Liver (tissue), 9 donors: ENCODE data around the gene KDM2B. TPM values are rescaled to one million over a fixed set of nuclear protein-coding genes. Genes with fewer than 3 reads are reported as not detected.

ENCODE experiments used
- DNase-seq: peaks from one replicate; pipeline ENCODE4 v3.0.0-alpha.2; 2017; ENCODE audit warnings: low spot score
- H3K27ac ChIP-seq, 2 donors: one replicate each; pipeline ENCODE4 v1.7.0; 2013; ENCODE audit warnings: inconsistent platforms in 2 of 2, low read length in 2 of 2, control low read depth in 1 of 2, low read depth in 1 of 2, mild to moderate bottlenecking in 1 of 2
- H3K27me3 ChIP-seq, 4 donors: one replicate each; pipeline versions ENCODE4 v1.6.1 to v1.7.0; 2013; ENCODE audit warnings: low read length in 3 of 4, inconsistent platforms in 1 of 4, mild to moderate bottlenecking in 1 of 4, moderate library complexity in 1 of 4; ENCODE audit not compliant: control insufficient read depth in 4 of 4, insufficient read depth in 4 of 4
- H3K36me3 ChIP-seq, 4 donors: one replicate each; pipeline versions ENCODE4 v1.6.1 to v1.7.0; 2013; ENCODE audit warnings: low read length in 3 of 4, mild to moderate bottlenecking in 3 of 4, low read depth in 1 of 4, moderate library complexity in 1 of 4; ENCODE audit not compliant: control insufficient read depth in 4 of 4, insufficient read depth in 3 of 4
- H3K4me1 ChIP-seq, 4 donors: one replicate each; pipeline versions ENCODE4 v1.6.1 to v1.7.0; 2013; ENCODE audit warnings: low read length in 3 of 4, mild to moderate bottlenecking in 3 of 4, moderate library complexity in 1 of 4; ENCODE audit not compliant: control insufficient read depth in 4 of 4, insufficient read depth in 4 of 4
- H3K4me3 ChIP-seq, 3 donors: one replicate each; pipeline versions ENCODE4 v1.6.1 to v1.7.0; 2013; ENCODE audit warnings: low read length in 3 of 3, control low read depth in 1 of 3, low read depth in 1 of 3, mild to moderate bottlenecking in 1 of 3
- H3K9ac ChIP-seq, 2 donors: one replicate each; pipeline ENCODE4 v1.7.0; 2013; ENCODE audit warnings: low read length in 2 of 2, mild to moderate bottlenecking in 2 of 2, moderate library complexity in 2 of 2, control low read depth in 1 of 2, low read depth in 1 of 2
- H3K9me3 ChIP-seq, 4 donors: one replicate each; pipeline versions ENCODE4 v1.6.1 to v1.7.0; 2013; ENCODE audit warnings: low read length in 3 of 4; ENCODE audit not compliant: control insufficient read depth in 4 of 4
- EGR1 ChIP-seq, 2 donors: IDR thresholded peaks; 2 replicates each; pipeline ENCODE4 v1.6.1; 2016 to 2018; ENCODE audit warnings: antibody characterized with exemption in 2 of 2, low read depth in 2 of 2
- FOXA1 ChIP-seq: IDR thresholded peaks from 2 replicates; pipeline ENCODE4 v1.6.1; 2016; ENCODE audit warnings: antibody characterized with exemption
- FOXA2 ChIP-seq: IDR thresholded peaks from 2 replicates; pipeline ENCODE4 v1.6.1; 2016; ENCODE audit warnings: antibody characterized with exemption
- HNF4A ChIP-seq, 2 donors: conservative IDR thresholded peaks; 2 replicates each; pipeline ENCODE4 v1.6.1; 2016; ENCODE audit warnings: antibody characterized with exemption in 2 of 2, mild to moderate bottlenecking in 2 of 2
- HNF4G ChIP-seq: IDR thresholded peaks from 2 replicates; pipeline ENCODE4 v1.6.1; 2016; ENCODE audit warnings: antibody characterized with exemption
- JUND ChIP-seq, 2 donors: IDR thresholded peaks; 2 replicates each; pipeline ENCODE4 v1.6.1; 2016; ENCODE audit warnings: antibody characterized with exemption in 2 of 2
- MAX ChIP-seq: IDR thresholded peaks from 2 replicates; pipeline ENCODE4 v1.6.1; 2016; ENCODE audit warnings: antibody characterized with exemption
- NR2F2 ChIP-seq: IDR thresholded peaks from 2 replicates; pipeline ENCODE4 v1.6.1; 2016; ENCODE audit warnings: antibody characterized with exemption
- RAD21 ChIP-seq, 2 donors: IDR thresholded peaks; 2 replicates each; pipeline ENCODE4 v1.6.1; 2016; ENCODE audit warnings: antibody characterized with exemption in 2 of 2, mild to moderate bottlenecking in 2 of 2
- RXRA ChIP-seq, 2 donors: IDR thresholded peaks; 2 replicates each; pipeline ENCODE4 v1.6.1; 2017 to 2018; ENCODE audit warnings: antibody characterized with exemption in 2 of 2, mild to moderate bottlenecking in 1 of 2
- SP1 ChIP-seq: IDR thresholded peaks from 2 replicates; pipeline ENCODE4 v1.6.1; 2018; ENCODE audit warnings: antibody characterized with exemption, mild to moderate bottlenecking
- TAF1 ChIP-seq: conservative IDR thresholded peaks from 2 replicates; pipeline ENCODE4 v1.6.1; 2016; ENCODE audit warnings: antibody characterized with exemption, mild to moderate bottlenecking
- YY1 ChIP-seq: IDR thresholded peaks from 2 replicates; pipeline ENCODE4 v1.6.1; 2016; ENCODE audit warnings: antibody characterized with exemption, mild to moderate bottlenecking
- ZBTB33 ChIP-seq: IDR thresholded peaks from 2 replicates; pipeline ENCODE4 v1.6.1; 2016; ENCODE audit warnings: antibody characterized with exemption
- WGBS: extraction: QIAGEN DNeasy Blood & Tissue Kit; methylation state at CpG from one replicate; pipeline ENCODE4 v1.1.7; 2013; 5-methylcytosine and 5-hydroxymethylcytosine counted together
- polyA plus RNA-seq, 2 donors: library from polyadenylated mRNA; stranded (reverse) in 1 of 2; unstranded in 1 of 2; fragments of 200-250 nt in 1 of 2; fragments of >200 nt in 1 of 2; fragmentation: Nextera tagmentation in 1 of 2; extraction: Ambion mirVana in 1 of 2; gene quantifications; one replicate each; pipeline versions ENCODE4 v1.2.1 to v1.2.3, GENCODE V29; 2013 to 2015
- total RNA-seq, 2 donors: library from RNA; depleted of rRNA; stranded (reverse); fragments of >200 nt; gene quantifications; one replicate each; pipeline ENCODE4 v1.2.3, GENCODE V29; 2014
- TF ChIP-seq, protein P1 (sequence below): IDR thresholded peaks from 2 replicates; pipeline ENCODE4 v1.6.1; 2016; ENCODE audit warnings: antibody characterized with exemption, mild to moderate bottlenecking
- TF ChIP-seq, protein P2 (sequence below): fragments of 150-350 bp; IDR thresholded peaks from 2 replicates; pipeline ENCODE4 v1.5.1; 2017; ENCODE audit warnings: improper control_type of control experiment, low read depth, low read length; ENCODE audit not compliant: missing input control
- donor health status: healthy.
- donor health status: healthy.
- donor health status: healthy.
- donor health status: healthy.
- donor health status: healthy.

KDM2B gene
- total and polyA plus RNA-seq, 4 donors = 7.0 to 34.2 (median 10.6) TPM

DNA sequence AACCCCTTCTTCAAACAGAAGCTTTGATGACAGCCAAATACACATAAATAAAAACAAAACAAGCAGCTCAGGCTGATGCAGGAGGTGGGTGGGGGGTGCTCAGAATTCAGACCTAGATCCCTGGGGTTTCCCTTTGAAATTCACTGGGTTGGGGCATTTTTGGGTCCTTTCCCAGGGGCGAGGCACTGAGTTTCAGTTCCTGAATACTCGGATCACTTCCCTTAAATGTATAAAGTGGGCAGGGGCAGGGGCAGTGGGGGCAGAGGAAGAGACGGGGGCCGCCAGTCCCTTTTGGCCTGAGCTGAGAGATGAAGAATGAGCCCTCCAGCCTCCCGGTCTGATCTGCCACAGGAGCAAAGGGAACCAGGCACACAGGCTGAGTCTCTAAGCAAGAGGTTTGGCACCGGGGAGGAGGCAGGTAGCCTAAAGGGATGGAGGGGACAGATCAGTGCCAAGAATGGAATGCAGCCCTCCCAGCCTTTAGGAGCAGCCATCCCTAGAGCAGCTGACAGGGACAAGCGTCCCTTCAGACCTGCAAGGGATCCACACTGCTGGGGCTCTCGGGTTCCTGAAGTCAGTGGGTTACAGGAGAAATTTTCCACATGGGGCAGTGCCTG, 20.3 kb downstream of the KDM2B start:
- H3K9me3 ChIP-seq = no peaks in the 10 kb centered on the region
- no peak overlapping the region for H3K9ac ChIP-seq
- no peak for DNase-seq
- H3K27me3 ChIP-seq = no peaks in the 10 kb centered on the region
- H3K4me3 ChIP-seq = no peak overlapping the region
- no peak overlapping the region for H3K27ac ChIP-seq
- peaks cover 0 to 2% (median 0%) of the 10 kb centered on the region in 4 donors for H3K36me3 ChIP-seq
- no peaks in the 10 kb centered on the region for H3K4me1 ChIP-seq
- WGBS = 81% methylated on average over 8 of the region's 8 CpGs
- TF ChIP-seq NR2F2 = no peak
- no peak for TF ChIP-seq SP1
- TF ChIP-seq, protein P1, sequence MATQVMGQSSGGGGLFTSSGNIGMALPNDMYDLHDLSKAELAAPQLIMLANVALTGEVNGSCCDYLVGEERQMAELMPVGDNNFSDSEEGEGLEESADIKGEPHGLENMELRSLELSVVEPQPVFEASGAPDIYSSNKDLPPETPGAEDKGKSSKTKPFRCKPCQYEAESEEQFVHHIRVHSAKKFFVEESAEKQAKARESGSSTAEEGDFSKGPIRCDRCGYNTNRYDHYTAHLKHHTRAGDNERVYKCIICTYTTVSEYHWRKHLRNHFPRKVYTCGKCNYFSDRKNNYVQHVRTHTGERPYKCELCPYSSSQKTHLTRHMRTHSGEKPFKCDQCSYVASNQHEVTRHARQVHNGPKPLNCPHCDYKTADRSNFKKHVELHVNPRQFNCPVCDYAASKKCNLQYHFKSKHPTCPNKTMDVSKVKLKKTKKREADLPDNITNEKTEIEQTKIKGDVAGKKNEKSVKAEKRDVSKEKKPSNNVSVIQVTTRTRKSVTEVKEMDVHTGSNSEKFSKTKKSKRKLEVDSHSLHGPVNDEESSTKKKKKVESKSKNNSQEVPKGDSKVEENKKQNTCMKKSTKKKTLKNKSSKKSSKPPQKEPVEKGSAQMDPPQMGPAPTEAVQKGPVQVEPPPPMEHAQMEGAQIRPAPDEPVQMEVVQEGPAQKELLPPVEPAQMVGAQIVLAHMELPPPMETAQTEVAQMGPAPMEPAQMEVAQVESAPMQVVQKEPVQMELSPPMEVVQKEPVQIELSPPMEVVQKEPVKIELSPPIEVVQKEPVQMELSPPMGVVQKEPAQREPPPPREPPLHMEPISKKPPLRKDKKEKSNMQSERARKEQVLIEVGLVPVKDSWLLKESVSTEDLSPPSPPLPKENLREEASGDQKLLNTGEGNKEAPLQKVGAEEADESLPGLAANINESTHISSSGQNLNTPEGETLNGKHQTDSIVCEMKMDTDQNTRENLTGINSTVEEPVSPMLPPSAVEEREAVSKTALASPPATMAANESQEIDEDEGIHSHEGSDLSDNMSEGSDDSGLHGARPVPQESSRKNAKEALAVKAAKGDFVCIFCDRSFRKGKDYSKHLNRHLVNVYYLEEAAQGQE = no peak
- TF ChIP-seq RXRA (IDR thresholded peaks at IDR 0.05) = no peak
- no peak for TF ChIP-seq HNF4A (conservative IDR thresholded peaks at IDR 0.05)
- no peak for TF ChIP-seq RAD21 (IDR thresholded peaks at IDR 0.05)
- TF ChIP-seq ZBTB33 = no peak
- TF ChIP-seq EGR1 (IDR thresholded peaks at IDR 0.05; ENCODE audit: low read depth in 2 of 2) = no peak
- TF ChIP-seq, protein P2, sequence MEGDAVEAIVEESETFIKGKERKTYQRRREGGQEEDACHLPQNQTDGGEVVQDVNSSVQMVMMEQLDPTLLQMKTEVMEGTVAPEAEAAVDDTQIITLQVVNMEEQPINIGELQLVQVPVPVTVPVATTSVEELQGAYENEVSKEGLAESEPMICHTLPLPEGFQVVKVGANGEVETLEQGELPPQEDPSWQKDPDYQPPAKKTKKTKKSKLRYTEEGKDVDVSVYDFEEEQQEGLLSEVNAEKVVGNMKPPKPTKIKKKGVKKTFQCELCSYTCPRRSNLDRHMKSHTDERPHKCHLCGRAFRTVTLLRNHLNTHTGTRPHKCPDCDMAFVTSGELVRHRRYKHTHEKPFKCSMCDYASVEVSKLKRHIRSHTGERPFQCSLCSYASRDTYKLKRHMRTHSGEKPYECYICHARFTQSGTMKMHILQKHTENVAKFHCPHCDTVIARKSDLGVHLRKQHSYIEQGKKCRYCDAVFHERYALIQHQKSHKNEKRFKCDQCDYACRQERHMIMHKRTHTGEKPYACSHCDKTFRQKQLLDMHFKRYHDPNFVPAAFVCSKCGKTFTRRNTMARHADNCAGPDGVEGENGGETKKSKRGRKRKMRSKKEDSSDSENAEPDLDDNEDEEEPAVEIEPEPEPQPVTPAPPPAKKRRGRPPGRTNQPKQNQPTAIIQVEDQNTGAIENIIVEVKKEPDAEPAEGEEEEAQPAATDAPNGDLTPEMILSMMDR = no peak
- no peak for TF ChIP-seq TAF1
- TF ChIP-seq YY1 = no peak
- TF ChIP-seq HNF4G = no peak
- TF ChIP-seq MAX = no peak
- no peak for TF ChIP-seq FOXA1

GRCh38 chr12:121558956-121559355, 21.9 kb downstream of the KDM2B start:
- Histone ChIP-seq H3K9me3 (no peaks in the 10 kb centered on the region), H3K27ac (no peak overlapping the region), H3K4me3 (no peak overlapping the region), H3K4me1 (no peaks in the 10 kb centered on the region), H3K36me3 (peaks cover 0 to 2% (median 0%) of the 10 kb centered on the region in 4 donors), H3K9ac (no peak overlapping the region), H3K27me3 (no peaks in the 10 kb centered on the region)
- WGBS = 97% methylated on average over 7 of the region's 7 CpGs
- no peak for DNase-seq
- TF ChIP-seq YY1 (no peak), ZBTB33 (no peak), FOXA2 (no peak), JUND (IDR thresholded peaks at IDR 0.05) (no peak), NR2F2 (no peak), FOXA1 (no peak)
- TF ChIP-seq, protein P1 = no peak
- TF ChIP-seq, protein P2 = no peak
